KMS-11 (cell line): ENCODE data around the gene LRRC75A.

Experiments
- H2AFZ ChIP-seq: fragments of 200-600 bp; sonication (generic); 2 replicates; pipeline ENCODE4 v1.6.1; 2016; ENCODE audit warnings: antibody characterized with exemption, mixed run types, low read depth
- H3K27ac ChIP-seq: fragments of 200-600 bp; sonication (generic); 2 replicates; pipeline ENCODE4 v1.6.1; 2016; ENCODE audit warnings: mild to moderate bottlenecking, mixed run types
- H3K27me3 ChIP-seq: fragments of 200-600 bp; sonication (generic); 2 replicates; pipeline ENCODE4 v1.6.1; 2017; ENCODE audit warnings: mild to moderate bottlenecking, low read depth, mixed run types, moderate library complexity; ENCODE audit not compliant: insufficient read depth
- H3K36me3 ChIP-seq: fragments of 200-600 bp; sonication (generic); 2 replicates; pipeline ENCODE4 v1.6.1; 2017; ENCODE audit warnings: mild to moderate bottlenecking, mixed run types; ENCODE audit not compliant: insufficient read depth
- H3K4me1 ChIP-seq: fragments of 200-600 bp; sonication (generic); 2 replicates; pipeline ENCODE4 v1.6.1; 2016; ENCODE audit warnings: mild to moderate bottlenecking, low read depth, mixed run types; ENCODE audit not compliant: poor library complexity, severe bottlenecking
- H3K4me2 ChIP-seq: fragments of 200-600 bp; sonication (generic); 2 replicates; pipeline ENCODE4 v1.7.0; 2016; ENCODE audit warnings: mild to moderate bottlenecking, mixed run types
- H3K4me3 ChIP-seq: fragments of 200-600 bp; sonication (generic); IDR thresholded peaks from 2 replicates; pipeline ENCODE4 v1.6.1; 2017; ENCODE audit warnings: low read depth, low read length, mixed read lengths; ENCODE audit not compliant: insufficient read depth
- H3K79me2 ChIP-seq: fragments of 200-600 bp; sonication (generic); 2 replicates; pipeline ENCODE4 v1.6.1; 2016; ENCODE audit warnings: low read depth, mixed run types; ENCODE audit not compliant: insufficient read depth
- H3K9ac ChIP-seq: fragments of 200-600 bp; sonication (generic); 2 replicates; pipeline ENCODE4 v1.6.1; 2016; ENCODE audit warnings: mild to moderate bottlenecking, mixed run types
- H4K20me1 ChIP-seq: fragments of 200-600 bp; sonication (generic); 2 replicates; pipeline ENCODE4 v1.6.1; 2016; ENCODE audit warnings: mild to moderate bottlenecking, mixed run types; ENCODE audit not compliant: insufficient read depth
- TF ChIP-seq, protein P1 (sequence below): fragments of 200-600 bp; sonication (generic); conservative IDR thresholded peaks from 2 replicates; pipeline ENCODE4 v1.6.1; 2017; ENCODE audit warnings: low read depth, mild to moderate bottlenecking, antibody characterized with exemption, low read length, moderate library complexity, mixed read lengths

The LRRC75A gene

DNA sequence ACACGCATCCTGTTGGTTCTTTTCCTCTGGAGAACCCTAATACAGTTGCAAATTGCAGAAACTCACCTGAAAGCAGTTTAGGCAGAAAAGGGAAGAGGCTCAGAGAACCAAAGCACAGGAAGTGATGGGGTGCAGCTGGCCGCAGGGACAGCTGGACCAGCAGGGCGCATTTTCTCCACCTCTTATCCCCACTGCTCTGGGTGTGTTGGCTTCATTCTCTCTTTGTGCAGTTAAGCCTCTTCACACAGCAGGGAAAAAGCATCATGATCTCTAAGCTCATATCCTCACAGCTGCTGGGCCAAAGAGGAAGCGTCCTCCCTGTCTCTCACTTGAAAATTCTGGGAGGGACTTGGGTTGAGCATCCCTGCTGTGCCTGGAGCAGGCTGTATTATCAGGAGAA lies 20.0 kb upstream of the LRRC75A start:
- Histone ChIP-seq H3K4me2 (no peak overlapping the region), H3K27me3 (no peaks in the 10 kb centered on the region)

DNA sequence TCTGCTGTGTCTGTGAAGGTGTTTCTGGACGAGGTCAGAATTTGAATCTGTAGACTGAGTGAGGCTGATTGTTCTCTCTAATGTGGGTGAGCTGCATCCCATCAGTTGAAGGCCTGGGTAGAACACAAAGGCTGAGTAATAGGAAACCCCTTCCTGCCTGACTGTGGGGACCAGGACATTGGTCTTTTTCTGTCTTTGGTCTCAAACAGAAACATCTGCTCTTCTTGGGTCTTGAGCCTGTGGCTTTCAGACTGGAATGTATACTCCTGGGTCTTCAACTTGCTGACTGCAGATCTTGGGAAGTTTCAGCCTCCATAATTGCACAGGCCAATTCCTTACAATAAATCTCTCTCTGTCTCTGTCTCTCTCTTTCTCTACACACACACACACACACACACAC lies 19.6 kb upstream of the LRRC75A start:
- Histone ChIP-seq H3K79me2 (no peaks in the 10 kb centered on the region), H4K20me1 (no peaks in the 10 kb centered on the region), H3K27ac (no peak overlapping the region), H3K27me3 (no peaks in the 10 kb centered on the region), H3K36me3 (no peaks in the 10 kb centered on the region), H3K4me3 (no peak overlapping the region), H2AFZ (no peak overlapping the region), H3K9ac (no peak overlapping the region), H3K4me1 (no peaks in the 10 kb centered on the region), H3K4me2 (no peak overlapping the region)
- TF ChIP-seq, protein P1, sequence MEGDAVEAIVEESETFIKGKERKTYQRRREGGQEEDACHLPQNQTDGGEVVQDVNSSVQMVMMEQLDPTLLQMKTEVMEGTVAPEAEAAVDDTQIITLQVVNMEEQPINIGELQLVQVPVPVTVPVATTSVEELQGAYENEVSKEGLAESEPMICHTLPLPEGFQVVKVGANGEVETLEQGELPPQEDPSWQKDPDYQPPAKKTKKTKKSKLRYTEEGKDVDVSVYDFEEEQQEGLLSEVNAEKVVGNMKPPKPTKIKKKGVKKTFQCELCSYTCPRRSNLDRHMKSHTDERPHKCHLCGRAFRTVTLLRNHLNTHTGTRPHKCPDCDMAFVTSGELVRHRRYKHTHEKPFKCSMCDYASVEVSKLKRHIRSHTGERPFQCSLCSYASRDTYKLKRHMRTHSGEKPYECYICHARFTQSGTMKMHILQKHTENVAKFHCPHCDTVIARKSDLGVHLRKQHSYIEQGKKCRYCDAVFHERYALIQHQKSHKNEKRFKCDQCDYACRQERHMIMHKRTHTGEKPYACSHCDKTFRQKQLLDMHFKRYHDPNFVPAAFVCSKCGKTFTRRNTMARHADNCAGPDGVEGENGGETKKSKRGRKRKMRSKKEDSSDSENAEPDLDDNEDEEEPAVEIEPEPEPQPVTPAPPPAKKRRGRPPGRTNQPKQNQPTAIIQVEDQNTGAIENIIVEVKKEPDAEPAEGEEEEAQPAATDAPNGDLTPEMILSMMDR: no peak

More for the DNA sequence above, 20.0 kb upstream of the LRRC75A start:
- no peak overlapping the region for H3K9ac ChIP-seq
- no peak overlapping the region for H2AFZ ChIP-seq
- no peak overlapping the region for H3K27ac ChIP-seq
- H3K4me1 ChIP-seq: no peaks in the 10 kb centered on the region
- H3K79me2 ChIP-seq: no peaks in the 10 kb centered on the region
- TF ChIP-seq, protein P1: no peak
- no peaks in the 10 kb centered on the region for H3K36me3 ChIP-seq
- H3K4me3 ChIP-seq: no peak overlapping the region
- no peaks in the 10 kb centered on the region for H4K20me1 ChIP-seq

DNA sequence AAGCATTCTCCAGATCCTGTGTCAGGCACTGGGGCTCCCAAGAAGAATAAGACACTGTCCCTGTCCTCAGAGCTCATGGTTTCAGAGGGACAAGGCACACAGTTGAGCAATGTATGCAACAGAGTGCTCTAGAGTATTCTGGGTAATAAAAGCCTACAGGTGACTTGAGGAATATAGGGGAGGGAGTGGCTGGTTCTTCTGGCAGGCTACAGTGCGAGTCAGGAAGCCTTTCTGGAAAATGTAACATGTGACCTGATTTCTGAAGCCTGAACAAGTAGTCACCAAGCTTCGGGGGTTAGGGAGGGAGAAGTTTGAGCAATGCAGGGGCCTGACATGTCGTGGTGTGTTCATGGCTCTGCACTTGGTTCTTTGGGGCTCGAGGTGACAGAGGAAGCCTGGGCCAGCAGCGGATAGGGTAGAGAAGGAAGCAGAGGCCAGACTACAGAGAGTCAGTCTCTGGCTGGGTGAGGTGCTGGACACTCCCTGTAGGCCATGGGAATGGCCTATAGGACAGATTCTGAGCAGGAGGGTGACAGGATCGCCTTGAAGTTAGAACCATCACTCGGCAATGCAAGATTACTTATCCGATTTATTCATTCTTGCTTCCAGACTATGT lies 16.0 kb upstream of the LRRC75A start:
- TF ChIP-seq, protein P1: no peak
- no peak overlapping the region for H3K4me3 ChIP-seq
- no peak overlapping the region for H3K27ac ChIP-seq
- no peaks in the 10 kb centered on the region for H3K27me3 ChIP-seq
- H3K36me3 ChIP-seq: no peaks in the 10 kb centered on the region
- no peaks in the 10 kb centered on the region for H3K79me2 ChIP-seq
- no peak overlapping the region for H3K9ac ChIP-seq
- H3K4me1 ChIP-seq: no peaks in the 10 kb centered on the region
- no peak overlapping the region for H2AFZ ChIP-seq
- no peak overlapping the region for H3K4me2 ChIP-seq
- no peaks in the 10 kb centered on the region for H4K20me1 ChIP-seq

DNA sequence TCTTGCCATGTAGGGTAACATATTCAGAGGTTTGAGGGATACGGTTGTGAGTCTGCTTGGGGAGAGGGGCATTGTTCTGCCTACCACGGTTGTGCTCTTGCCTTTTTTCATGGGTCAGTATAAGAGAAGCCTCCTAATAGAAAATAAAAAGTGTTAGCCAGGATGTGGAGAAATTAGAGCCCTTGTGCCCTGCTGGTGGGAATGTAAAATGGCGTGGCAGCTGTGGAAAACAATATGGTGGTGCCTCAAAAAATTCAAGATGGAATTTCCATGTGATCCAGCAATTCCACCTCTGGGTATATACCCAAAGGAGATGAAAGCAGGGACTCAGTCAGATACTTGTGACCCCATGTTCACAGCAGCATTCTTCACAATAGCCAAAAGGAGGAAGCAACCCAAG lies 14.2 kb upstream of the LRRC75A start:
- H3K27me3 ChIP-seq: no peaks in the 10 kb centered on the region
- no peaks in the 10 kb centered on the region for H4K20me1 ChIP-seq
- TF ChIP-seq, protein P1: no peak
- H3K4me3 ChIP-seq: no peak overlapping the region
- no peak overlapping the region for H3K27ac ChIP-seq
- H3K4me1 ChIP-seq: no peaks in the 10 kb centered on the region
- no peaks in the 10 kb centered on the region for H3K36me3 ChIP-seq
- H2AFZ ChIP-seq: no peak overlapping the region
- H3K4me2 ChIP-seq: no peak overlapping the region
- no peak overlapping the region for H3K9ac ChIP-seq
- no peaks in the 10 kb centered on the region for H3K79me2 ChIP-seq
